Mucosa of stomach (tissue), 1 donor: ENCODE measurements around the gene SERPINA3.

Experiments used
- H3K27me3 ChIP-seq: one replicate; pipeline ENCODE4 v1.7.0; 2013; ENCODE audit warnings: mild to moderate bottlenecking, low read length; ENCODE audit not compliant: control insufficient read depth, insufficient read depth
- H3K36me3 ChIP-seq: one replicate; pipeline ENCODE4 v1.7.0; 2013; ENCODE audit warnings: low read length; ENCODE audit not compliant: control insufficient read depth, insufficient read depth
- H3K4me1 ChIP-seq: one replicate; pipeline ENCODE4 v1.7.0; 2013; ENCODE audit warnings: mild to moderate bottlenecking, low read length; ENCODE audit not compliant: control insufficient read depth, insufficient read depth
- H3K4me3 ChIP-seq: one replicate; pipeline ENCODE4 v1.7.0; 2013; ENCODE audit warnings: low read length
- H3K9ac ChIP-seq: one replicate; pipeline ENCODE4 v1.7.0; 2013; ENCODE audit warnings: mild to moderate bottlenecking, low read length, moderate library complexity
- H3K9me3 ChIP-seq: one replicate; pipeline ENCODE4 v1.7.0; 2013; ENCODE audit warnings: mild to moderate bottlenecking, low read length, moderate library complexity; ENCODE audit not compliant: control insufficient read depth
- donor health status: Pancreatic carcinoma.

The SERPINA3 gene

DNA sequence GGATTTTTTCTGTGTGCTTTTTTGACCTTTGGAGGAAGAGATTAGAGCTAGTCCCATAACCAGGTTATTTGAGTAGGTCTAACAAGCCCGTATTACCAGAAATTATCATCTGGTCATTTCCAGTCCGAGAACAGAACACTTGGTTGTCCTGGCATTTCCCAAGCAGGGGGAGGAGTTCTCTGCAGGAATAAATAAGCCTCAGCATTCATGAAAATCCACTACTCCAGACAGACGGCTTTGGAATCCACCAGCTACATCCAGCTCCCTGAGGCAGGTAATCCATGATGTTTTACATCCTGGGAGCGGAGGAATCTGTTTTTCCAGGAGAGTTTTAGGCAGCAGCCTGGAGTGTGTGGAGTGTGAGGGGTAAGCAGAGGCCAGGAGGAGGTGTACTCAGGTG is at the start of gene SERPINA3:
TSS of gene SERPINA3 (plus strand) at position 218 of the 400 bp plus-strand sequence. CDS start 2,051 bp downstream, outside the sequence.
- H3K9me3 ChIP-seq: no peaks in the 10 kb centered on the region
- no peak within 1 kb of the TSS for H3K4me3 ChIP-seq
- H3K27me3 ChIP-seq: no peaks in the 10 kb centered on the region
- H3K36me3 ChIP-seq: no peaks in the 10 kb centered on the region
- H3K4me1 ChIP-seq: no peaks in the 10 kb centered on the region
- H3K9ac ChIP-seq: no peak within 1 kb of the TSS

DNA sequence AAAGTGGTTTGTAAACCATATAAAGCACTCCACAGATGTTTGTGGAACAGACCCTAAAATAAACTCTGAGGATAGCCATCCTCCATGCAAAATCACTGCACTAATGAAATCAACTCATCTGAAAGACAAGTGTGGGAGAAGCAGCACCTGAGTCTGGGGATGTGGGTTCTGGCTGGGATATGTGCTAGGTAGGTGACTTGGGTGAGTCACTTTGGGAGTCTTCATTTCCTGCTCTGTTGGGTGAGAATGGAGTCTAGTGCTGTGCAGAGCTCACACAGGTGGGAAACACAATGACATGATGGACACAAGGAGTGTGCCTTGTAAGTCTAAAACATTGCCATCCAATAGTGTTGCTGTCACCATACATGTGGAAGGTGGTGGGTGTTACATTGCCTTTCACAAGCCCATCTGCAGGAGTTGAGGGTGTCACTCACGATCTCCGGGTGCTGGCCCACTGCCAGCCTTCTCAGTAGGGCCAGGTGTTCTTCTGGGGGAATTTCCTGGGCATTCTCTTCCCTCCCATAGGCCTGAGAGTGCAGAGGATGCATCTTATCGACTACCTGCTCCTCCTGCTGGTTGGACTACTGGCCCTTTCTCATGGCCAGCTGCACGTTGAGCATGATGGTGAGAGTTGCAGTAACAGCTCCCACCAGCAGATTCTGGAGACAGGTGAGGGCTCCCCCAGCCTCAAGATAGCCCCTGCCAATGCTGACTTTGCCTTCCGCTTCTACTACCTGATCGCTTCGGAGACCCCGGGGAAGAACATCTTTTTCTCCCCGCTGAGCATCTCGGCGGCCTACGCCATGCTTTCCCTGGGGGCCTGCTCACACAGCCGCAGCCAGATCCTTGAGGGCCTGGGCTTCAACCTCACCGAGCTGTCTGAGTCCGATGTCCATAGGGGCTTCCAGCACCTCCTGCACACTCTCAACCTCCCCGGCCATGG is 49.0 kb upstream of the SERPINA3 start:
- no peaks in the 10 kb centered on the region for H3K36me3 ChIP-seq
- H3K4me1 ChIP-seq: peaks cover 14% of the 10 kb centered on the region
- H3K9me3 ChIP-seq: no peaks in the 10 kb centered on the region
- no peaks in the 10 kb centered on the region for H3K27me3 ChIP-seq
- H3K9ac ChIP-seq: no peak overlapping the region
- H3K4me3 ChIP-seq: no peak overlapping the region

DNA sequence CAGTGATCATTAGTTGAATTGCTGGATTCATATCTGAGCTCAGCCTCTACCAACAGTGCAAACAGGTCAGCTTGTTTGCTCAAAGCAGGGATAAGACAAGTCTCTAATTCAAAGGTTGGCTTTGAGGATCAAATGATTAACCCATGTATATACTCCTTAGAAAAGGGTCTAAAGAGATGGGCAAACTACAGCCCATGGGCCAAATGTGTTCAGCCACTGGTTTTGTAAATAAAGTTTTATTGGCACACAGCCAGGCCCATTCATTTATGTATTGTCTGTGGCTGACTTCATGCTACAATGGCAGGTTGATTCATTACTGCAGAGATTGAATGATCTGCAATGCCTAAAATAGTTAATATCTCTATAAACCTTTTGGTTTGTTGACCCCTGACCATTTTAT is 47.8 kb upstream of the SERPINA3 start:
- Histone ChIP-seq H3K4me3 (no peak overlapping the region), H3K4me1 (peaks cover 14% of the 10 kb centered on the region), H3K9ac (no peak overlapping the region), H3K36me3 (no peaks in the 10 kb centered on the region), H3K9me3 (no peaks in the 10 kb centered on the region), H3K27me3 (no peaks in the 10 kb centered on the region)

DNA sequence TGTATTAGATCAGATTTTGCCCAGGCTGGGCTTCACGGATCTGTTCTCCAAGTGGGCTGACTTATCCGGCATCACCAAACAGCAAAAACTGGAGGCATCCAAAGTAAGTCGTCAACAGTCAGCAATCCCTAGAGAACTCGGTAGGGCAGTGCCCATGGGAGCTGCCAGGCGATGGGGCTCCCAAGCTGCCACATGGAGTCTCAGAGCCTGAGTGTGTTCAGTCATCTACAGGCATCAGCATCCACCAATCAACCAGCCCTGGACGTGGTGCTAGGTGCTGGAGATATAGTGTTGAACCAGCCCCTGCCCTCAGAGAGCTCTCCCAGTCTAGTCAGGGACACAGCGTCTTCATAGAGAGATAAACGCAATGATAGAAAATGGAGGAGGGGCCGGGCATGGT is 44.0 kb upstream of the SERPINA3 start:
- no peak overlapping the region for H3K4me3 ChIP-seq
- no peaks in the 10 kb centered on the region for H3K27me3 ChIP-seq
- peaks cover 15% of the 10 kb centered on the region for H3K4me1 ChIP-seq
- H3K9me3 ChIP-seq: no peaks in the 10 kb centered on the region
- H3K36me3 ChIP-seq: no peaks in the 10 kb centered on the region
- H3K9ac ChIP-seq: no peak overlapping the region

DNA sequence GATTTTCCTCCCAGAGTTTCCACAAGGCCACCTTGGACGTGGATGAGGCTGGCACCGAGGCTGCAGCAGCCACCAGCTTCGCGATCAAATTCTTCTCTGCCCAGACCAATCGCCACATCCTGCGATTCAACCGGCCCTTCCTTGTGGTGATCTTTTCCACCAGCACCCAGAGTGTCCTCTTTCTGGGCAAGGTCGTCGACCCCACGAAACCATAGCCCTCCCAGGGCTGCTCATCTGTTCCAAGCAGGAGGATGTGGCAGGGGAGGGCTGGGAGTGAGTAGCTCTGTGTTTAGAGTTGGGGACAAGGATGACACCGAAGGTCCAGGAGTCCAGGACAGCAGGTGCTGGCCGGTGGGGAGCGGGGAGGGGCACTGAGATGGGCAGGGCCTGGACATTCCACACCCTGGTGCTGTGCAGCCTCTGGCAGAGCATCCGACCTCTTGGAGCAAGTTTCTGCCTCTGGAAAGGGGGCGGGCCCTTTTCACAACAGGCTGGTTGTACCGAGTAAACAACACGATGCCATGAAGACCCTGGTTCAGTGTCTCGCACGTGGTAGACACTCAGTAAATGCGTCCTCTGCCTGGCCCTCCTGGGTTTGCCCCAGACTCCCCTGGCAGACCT is 42.7 kb upstream of the SERPINA3 start:
- H3K4me3 ChIP-seq: no peak overlapping the region
- no peaks in the 10 kb centered on the region for H3K9me3 ChIP-seq
- no peaks in the 10 kb centered on the region for H3K27me3 ChIP-seq
- peaks cover 16% of the 10 kb centered on the region for H3K4me1 ChIP-seq
- no peak overlapping the region for H3K9ac ChIP-seq
- no peaks in the 10 kb centered on the region for H3K36me3 ChIP-seq

DNA sequence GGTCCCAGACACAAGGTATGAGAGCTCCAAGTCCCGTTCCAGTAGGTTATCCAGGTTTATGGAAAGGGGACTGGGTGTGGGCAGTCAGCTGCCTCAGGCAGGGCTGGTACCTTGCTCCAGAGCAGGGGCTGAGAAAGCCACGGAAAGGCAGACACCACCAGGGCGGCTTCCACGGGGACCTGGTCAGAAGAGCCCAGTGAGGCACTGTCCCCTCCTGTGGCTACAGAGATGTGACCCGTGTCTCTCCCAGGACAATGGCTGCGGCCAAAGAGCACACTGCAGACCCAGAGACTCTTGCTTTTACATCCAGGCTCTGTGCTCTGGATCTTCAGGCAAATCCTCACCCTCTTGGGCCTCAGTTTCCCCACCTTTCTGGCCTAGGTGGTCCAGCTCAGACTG is 42.2 kb upstream of the SERPINA3 start:
- Histone ChIP-seq H3K36me3 (no peaks in the 10 kb centered on the region), H3K9me3 (no peaks in the 10 kb centered on the region), H3K4me3 (no peak overlapping the region), H3K4me1 (peaks cover 16% of the 10 kb centered on the region), H3K9ac (no peak overlapping the region), H3K27me3 (no peaks in the 10 kb centered on the region)

DNA sequence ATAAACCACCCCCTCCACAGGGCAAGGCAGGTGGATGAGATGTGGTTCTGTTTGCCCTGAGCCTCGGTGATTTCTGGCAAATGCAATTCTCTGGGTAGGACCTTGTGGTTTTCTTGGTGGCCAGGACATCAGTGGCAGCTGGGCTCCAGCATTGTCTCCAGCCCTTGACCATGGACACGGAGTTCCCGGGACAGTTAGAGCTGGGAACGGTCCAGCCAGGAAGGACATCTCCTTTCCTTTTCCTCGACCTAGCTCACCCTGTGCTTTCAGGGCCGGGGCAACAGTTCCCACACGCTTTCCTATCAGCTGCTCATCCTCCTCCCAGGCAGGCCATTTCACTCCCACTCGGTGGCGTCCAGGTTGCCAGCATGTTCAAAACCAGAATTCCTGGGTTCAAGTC is 41.8 kb upstream of the SERPINA3 start:
- H3K4me1 ChIP-seq: peaks cover 16% of the 10 kb centered on the region
- no peak overlapping the region for H3K4me3 ChIP-seq

DNA sequence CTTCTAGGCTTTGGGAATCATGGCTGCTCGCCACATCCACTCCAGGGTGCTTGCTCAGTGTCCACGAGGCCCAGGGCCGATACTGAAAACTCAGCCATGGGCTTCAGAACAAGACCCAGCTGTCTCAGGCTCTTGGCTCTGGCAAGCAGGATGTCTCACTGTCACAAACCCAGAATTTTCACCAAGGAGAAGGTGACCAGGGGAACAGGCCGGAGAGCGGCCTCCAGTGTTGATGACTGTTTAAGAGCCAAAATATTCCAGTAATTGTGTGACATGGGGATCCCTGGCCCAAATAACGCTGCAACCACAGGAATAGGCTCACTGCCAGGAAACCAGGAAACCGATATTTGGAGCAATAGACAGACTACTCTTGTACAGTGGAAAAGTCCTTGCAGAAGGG is 40.8 kb upstream of the SERPINA3 start:
- no peak overlapping the region for H3K9ac ChIP-seq
- H3K36me3 ChIP-seq: no peaks in the 10 kb centered on the region
- H3K9me3 ChIP-seq: no peaks in the 10 kb centered on the region
- no peaks in the 10 kb centered on the region for H3K27me3 ChIP-seq
- H3K4me3 ChIP-seq: no peak overlapping the region
- H3K4me1 ChIP-seq: peaks cover 16% of the 10 kb centered on the region

More for the DNA sequence above, 41.8 kb upstream of the SERPINA3 start:
- Histone ChIP-seq H3K27me3 (no peaks in the 10 kb centered on the region), H3K9ac (no peak overlapping the region), H3K36me3 (no peaks in the 10 kb centered on the region), H3K9me3 (no peaks in the 10 kb centered on the region)

DNA sequence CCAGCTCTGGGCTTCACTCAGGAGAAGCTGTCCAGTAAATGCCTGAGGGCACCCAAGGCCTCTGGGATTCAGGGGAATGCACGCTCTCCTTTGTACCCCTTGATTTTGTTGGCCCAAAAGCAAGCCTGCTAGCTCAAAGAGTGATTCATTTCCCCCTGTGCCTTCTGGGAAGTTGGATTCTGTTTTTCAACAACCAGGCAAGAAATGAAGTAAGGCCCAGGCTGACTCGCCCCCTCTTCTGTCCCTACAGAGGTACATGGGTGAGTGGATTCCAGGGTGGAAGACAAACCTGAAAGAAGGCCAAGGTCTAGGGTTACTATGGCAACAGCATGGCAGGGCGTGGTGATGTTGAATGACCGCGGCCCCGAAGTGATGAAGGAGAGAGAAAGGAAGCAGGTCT is 40.2 kb upstream of the SERPINA3 start:
- Histone ChIP-seq H3K9ac (no peak overlapping the region), H3K4me1 (peaks cover 16% of the 10 kb centered on the region), H3K36me3 (no peaks in the 10 kb centered on the region), H3K27me3 (no peaks in the 10 kb centered on the region), H3K4me3 (no peak overlapping the region), H3K9me3 (no peaks in the 10 kb centered on the region)

DNA sequence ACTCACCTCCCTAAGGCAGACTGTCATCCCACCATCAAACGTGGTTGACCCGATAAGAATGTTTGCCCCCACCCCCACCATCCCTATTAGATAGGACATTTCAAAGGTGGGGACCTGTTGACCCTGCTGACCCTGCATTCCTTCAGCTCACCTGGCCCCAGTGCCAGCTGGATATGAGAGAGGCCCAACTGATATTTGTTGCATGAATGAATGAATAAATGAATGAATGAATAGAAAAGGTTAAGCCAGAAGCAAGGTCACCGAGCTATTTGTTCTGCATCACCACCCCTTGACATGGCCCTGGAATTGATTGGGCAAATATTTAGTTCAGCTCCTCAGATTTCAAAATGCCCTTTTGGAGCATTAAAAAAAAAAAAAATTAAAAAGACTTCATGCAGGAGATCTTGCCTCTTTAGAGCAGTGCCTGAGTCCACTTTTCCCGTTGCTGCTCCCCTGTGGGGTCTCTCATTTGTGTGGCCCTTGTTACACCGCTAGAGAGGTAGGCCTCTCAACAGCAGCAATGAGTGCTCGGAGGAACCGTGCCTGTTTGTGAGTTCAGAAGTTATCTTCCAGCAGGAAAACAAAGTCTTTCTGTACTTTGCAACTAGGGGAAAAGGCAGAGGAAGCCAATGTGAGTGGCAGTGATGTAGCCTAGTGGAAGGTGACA is 39.4 kb upstream of the SERPINA3 start:
- H3K9ac ChIP-seq: no peak overlapping the region
- no peaks in the 10 kb centered on the region for H3K9me3 ChIP-seq
- no peaks in the 10 kb centered on the region for H3K27me3 ChIP-seq
- peaks cover 16% of the 10 kb centered on the region for H3K4me1 ChIP-seq
- no peak overlapping the region for H3K4me3 ChIP-seq
- no peaks in the 10 kb centered on the region for H3K36me3 ChIP-seq

DNA sequence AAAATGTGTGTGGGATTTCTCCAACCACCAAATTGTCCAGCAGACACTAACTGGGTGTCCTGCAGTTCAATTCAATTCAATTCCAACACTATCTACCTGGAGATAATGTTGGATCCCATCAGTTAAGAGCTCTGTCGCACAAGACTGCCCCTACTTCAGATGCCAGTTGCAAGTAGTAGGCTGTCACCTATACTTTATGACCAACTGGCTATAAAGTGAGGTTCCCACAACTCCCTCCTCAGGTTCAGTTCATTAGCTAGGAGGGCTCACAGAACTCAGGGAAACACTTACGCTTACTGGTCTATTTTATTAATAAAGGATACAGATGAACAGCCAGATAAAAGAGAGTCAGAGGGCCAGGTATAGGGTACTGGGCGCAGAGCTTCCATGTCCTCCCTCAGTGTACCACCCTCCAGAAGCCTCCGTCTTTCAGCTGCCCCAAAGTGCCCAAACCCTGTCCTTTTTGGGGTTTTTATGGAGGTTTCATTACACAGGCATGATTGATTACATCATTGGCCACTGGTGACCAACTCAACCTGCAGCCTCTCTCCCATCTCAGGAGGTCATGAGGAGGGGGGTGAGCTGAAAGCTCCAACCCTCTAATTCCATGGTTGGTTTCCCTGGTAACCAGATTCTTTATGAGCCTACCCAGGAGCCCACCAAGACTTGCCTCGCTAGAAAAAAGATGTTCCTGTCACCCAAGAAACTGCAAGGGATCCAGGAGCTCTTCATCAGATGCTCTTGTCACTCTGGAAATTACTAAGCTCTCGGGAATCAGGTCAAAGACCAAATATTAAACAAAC is 38.5 kb upstream of the SERPINA3 start:
- no peaks in the 10 kb centered on the region for H3K9me3 ChIP-seq
- peaks cover 16% of the 10 kb centered on the region for H3K4me1 ChIP-seq
- no peak overlapping the region for H3K4me3 ChIP-seq
- H3K9ac ChIP-seq: no peak overlapping the region
- H3K27me3 ChIP-seq: no peaks in the 10 kb centered on the region
- H3K36me3 ChIP-seq: no peaks in the 10 kb centered on the region
